ENCODE results near the gene MRPL48. TPM values are rescaled to one million over a fixed set of nuclear protein-coding genes. Genes with fewer than 3 reads are reported as not detected.

Gene MRPL48
- total RNA-seq, 1 experiment from 2014 or later = 66.8 TPM

DNA sequence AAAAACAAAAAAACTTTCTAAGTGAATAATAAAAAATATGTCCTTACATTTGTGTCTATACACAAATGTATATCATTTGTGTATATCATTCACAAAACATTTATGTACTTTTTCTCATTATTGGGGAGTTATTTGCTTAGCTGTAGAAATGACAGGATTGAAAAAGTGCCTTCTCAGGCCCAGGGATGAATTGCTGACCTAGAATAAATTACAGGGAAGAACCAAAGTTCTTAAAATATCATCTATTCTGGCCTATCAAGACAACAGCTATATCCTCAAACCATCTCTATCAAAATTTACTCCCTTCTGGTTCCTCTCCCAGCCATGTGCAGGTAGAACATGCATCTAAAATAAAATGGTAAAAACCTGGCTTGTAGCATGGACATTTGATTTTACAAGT is 24.9 kb upstream of the MRPL48 start:
- Histone ChIP-seq H2AFZ (ENCODE audit: low read depth, low read length, poor library complexity, severe bottlenecking) (no peak overlapping the region), H3K36me3 (ENCODE audit: control insufficient read depth in 1 of 2, insufficient read depth in 2 of 2, low read length in 2 of 2) (no peaks in the 10 kb centered on the region), H3K79me2 (ENCODE audit: insufficient read depth, low read length) (peaks cover 28% of the 10 kb centered on the region), H3K4me2 (ENCODE audit: low read length) (no peak overlapping the region), H3K4me1 (ENCODE audit: control insufficient read depth in 1 of 2, insufficient read depth in 2 of 2, low read length in 2 of 2) (peaks cover 10 to 21% of the 10 kb centered on the region in 2 experiments; a peak in 3 of 4 replicates), H3K27me3 (ENCODE audit: insufficient read depth, low read length) (no peaks in the 10 kb centered on the region), H4K20me1 (ENCODE audit: insufficient read depth) (peaks cover 16% of the 10 kb centered on the region; the same call in 1 of the 2 replicates), H3K9me2 (ENCODE audit: insufficient read depth) (no peaks in the 10 kb centered on the region), H3K9ac (ENCODE audit: low read length) (no peak overlapping the region), H3K27ac (ENCODE audit: low read depth, low read length) (no peak overlapping the region), H3K4me3 (replicated peaks in 1 of 2; ENCODE audit: low read depth in 1 of 2, low read length in 2 of 2) (no peak overlapping the region), H3K9me3 (ENCODE audit: control insufficient read depth in 1 of 2, insufficient read depth in 1 of 2, low read depth in 1 of 2, low read length in 2 of 2) (no peaks in the 10 kb centered on the region)
- intact Hi-C loops (cut with micrococcal nuclease) = no loop called here
- ChIA-PET CTCF (no interaction called here), RAD21 (ENCODE audit: low non-redundant PET in 1 of 2, low total read pairs in 2 of 2, uncharacterized antibody in 2 of 2, unreplicated experiment in 2 of 2) (no interaction called here), POLR2A (interaction anchor here (1.5 to 5.5 kb wide), 2 partner anchors 15 to 23 kb away, joined by 3 to 51 read pairs; no protein-coding TSS in a partner anchor)
- DNase-seq (ENCODE audit: low read depth, low spot score) (no peak), ATAC-seq (no peak)
- TF ChIP-seq CEBPB (IDR thresholded peaks at IDR 0.05; ENCODE audit: low read depth) (no peak), JUND (IDR thresholded peaks at IDR 0.05) (no peak), SIN3A (IDR thresholded peaks at IDR 0.05; ENCODE audit: low read depth) (no peak), TCF7L2 (IDR thresholded peaks at IDR 0.05; ENCODE audit: borderline replicate concordance, extremely low read depth, insufficient read depth, insufficient read length) (no peak), SP1 (IDR thresholded peaks at IDR 0.05; ENCODE audit: low read depth) (no peak), EGR1 (IDR thresholded peaks at IDR 0.05; ENCODE audit: low read depth) (no peak), EZH2 (IDR thresholded peaks at IDR 0.05) (no peak), ELF1 (IDR thresholded peaks at IDR 0.05; ENCODE audit: borderline replicate concordance, low read depth) (no peak)
- TF ChIP-seq, protein P1, sequence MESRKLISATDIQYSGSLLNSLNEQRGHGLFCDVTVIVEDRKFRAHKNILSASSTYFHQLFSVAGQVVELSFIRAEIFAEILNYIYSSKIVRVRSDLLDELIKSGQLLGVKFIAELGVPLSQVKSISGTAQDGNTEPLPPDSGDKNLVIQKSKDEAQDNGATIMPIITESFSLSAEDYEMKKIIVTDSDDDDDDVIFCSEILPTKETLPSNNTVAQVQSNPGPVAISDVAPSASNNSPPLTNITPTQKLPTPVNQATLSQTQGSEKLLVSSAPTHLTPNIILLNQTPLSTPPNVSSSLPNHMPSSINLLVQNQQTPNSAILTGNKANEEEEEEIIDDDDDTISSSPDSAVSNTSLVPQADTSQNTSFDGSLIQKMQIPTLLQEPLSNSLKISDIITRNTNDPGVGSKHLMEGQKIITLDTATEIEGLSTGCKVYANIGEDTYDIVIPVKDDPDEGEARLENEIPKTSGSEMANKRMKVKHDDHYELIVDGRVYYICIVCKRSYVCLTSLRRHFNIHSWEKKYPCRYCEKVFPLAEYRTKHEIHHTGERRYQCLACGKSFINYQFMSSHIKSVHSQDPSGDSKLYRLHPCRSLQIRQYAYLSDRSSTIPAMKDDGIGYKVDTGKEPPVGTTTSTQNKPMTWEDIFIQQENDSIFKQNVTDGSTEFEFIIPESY (IDR thresholded peaks at IDR 0.05; ENCODE audit: extremely low read depth, insufficient replicate concordance, low read length) = no peak
- TF ChIP-seq, protein P2, sequence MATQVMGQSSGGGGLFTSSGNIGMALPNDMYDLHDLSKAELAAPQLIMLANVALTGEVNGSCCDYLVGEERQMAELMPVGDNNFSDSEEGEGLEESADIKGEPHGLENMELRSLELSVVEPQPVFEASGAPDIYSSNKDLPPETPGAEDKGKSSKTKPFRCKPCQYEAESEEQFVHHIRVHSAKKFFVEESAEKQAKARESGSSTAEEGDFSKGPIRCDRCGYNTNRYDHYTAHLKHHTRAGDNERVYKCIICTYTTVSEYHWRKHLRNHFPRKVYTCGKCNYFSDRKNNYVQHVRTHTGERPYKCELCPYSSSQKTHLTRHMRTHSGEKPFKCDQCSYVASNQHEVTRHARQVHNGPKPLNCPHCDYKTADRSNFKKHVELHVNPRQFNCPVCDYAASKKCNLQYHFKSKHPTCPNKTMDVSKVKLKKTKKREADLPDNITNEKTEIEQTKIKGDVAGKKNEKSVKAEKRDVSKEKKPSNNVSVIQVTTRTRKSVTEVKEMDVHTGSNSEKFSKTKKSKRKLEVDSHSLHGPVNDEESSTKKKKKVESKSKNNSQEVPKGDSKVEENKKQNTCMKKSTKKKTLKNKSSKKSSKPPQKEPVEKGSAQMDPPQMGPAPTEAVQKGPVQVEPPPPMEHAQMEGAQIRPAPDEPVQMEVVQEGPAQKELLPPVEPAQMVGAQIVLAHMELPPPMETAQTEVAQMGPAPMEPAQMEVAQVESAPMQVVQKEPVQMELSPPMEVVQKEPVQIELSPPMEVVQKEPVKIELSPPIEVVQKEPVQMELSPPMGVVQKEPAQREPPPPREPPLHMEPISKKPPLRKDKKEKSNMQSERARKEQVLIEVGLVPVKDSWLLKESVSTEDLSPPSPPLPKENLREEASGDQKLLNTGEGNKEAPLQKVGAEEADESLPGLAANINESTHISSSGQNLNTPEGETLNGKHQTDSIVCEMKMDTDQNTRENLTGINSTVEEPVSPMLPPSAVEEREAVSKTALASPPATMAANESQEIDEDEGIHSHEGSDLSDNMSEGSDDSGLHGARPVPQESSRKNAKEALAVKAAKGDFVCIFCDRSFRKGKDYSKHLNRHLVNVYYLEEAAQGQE (IDR thresholded peaks at IDR 0.05; ENCODE audit: low read depth) = no peak
- TF ChIP-seq, protein P3, sequence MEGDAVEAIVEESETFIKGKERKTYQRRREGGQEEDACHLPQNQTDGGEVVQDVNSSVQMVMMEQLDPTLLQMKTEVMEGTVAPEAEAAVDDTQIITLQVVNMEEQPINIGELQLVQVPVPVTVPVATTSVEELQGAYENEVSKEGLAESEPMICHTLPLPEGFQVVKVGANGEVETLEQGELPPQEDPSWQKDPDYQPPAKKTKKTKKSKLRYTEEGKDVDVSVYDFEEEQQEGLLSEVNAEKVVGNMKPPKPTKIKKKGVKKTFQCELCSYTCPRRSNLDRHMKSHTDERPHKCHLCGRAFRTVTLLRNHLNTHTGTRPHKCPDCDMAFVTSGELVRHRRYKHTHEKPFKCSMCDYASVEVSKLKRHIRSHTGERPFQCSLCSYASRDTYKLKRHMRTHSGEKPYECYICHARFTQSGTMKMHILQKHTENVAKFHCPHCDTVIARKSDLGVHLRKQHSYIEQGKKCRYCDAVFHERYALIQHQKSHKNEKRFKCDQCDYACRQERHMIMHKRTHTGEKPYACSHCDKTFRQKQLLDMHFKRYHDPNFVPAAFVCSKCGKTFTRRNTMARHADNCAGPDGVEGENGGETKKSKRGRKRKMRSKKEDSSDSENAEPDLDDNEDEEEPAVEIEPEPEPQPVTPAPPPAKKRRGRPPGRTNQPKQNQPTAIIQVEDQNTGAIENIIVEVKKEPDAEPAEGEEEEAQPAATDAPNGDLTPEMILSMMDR (IDR thresholded peaks at IDR 0.05 in 2 of 3, conservative IDR thresholded peaks at IDR 0.05 in 1 of 3; ENCODE audit: borderline replicate concordance in 1 of 3, insufficient read depth in 1 of 3, low read depth in 2 of 3, low read length in 2 of 3) = no peak
- BruUV-seq (replicated peaks) = no TSS peak
